Activated CD8-positive, alpha-beta T cell treated with anti-CD3 and anti-CD28 coated beads for 36 hours (primary cell): Measurements from ENCODE around the gene GTF3C1. TPM values are rescaled to one million over a fixed set of nuclear protein-coding genes. Genes with fewer than 3 reads are reported as not detected.
A peak's percentile ranks its signal among the peaks of the same experiment; 100 is the strongest.

ENCODE experiments used
- ATAC-seq: fragments of 200-7000 bp; cut with Tn5 transposase; one replicate; pipeline ENCODE4 v1.10.0; 2021; ENCODE audit warnings: mild to moderate bottlenecking, moderate library complexity
- CTCF ChIA-PET: fragments of 350-600 bp; sonication (Branson Sonifier 250); formaldehyde crosslinking; loops from one replicate; lab custom pipeline; 2021; ENCODE audit warnings: antibody characterized with exemption; lab: Charles Lee
- POLR2A ChIA-PET: fragments of 350-600 bp; sonication (Branson Sonifier 250); formaldehyde crosslinking; loops from one replicate; lab custom pipeline; 2021; ENCODE audit warnings: antibody characterized with exemption; lab: Charles Lee
- DNase-seq: peaks from one replicate; pipeline ENCODE4 v3.0.0-alpha.2; 2020
- H3K27ac Mint-ChIP-seq: one replicate; pipeline ENCODE4 v1.8.0; 2021; ENCODE audit warnings: mild to moderate bottlenecking, mixed read lengths
- H3K27me3 Mint-ChIP-seq: one replicate; pipeline ENCODE4 v1.8.0; 2021; ENCODE audit warnings: mixed read lengths
- H3K36me3 Mint-ChIP-seq: one replicate; pipeline ENCODE4 v1.8.0; 2021; ENCODE audit warnings: low read depth, mixed read lengths
- H3K4me1 Mint-ChIP-seq: one replicate; pipeline ENCODE4 v1.8.0; 2021; ENCODE audit warnings: low read depth, mixed read lengths
- H3K4me3 Mint-ChIP-seq: one replicate; pipeline ENCODE4 v1.8.0; 2021; ENCODE audit warnings: mild to moderate bottlenecking, moderate library complexity, mixed read lengths
- H3K9me3 Mint-ChIP-seq: one replicate; pipeline ENCODE4 v1.8.0; 2021; ENCODE audit warnings: mixed read lengths
- CTCF ChIP-seq: fragments of 200-600 bp; IDR thresholded peaks from one replicate; pipeline ENCODE4 v1.8.0; 2022; ENCODE audit warnings: antibody characterized with exemption, mild to moderate bottlenecking
- intact Hi-C: fragments of 100-400 bp; cut with micrococcal nuclease; formaldehyde crosslinking; loops from one replicate; pipeline ENCODE4 v1.10.0; 2022
- total RNA-seq, 2 experiments: library from RNA; stranded (reverse); gene quantifications; one replicate each; pipeline ENCODE4 v1.2.3, GENCODE V29; 2021

GTF3C1 gene
- total RNA-seq, 2 experiments from 2014 or later = 55.9 to 58.6 TPM

GRCh38 chr16:27473101-27473900 lies 76.4 kb downstream of the GTF3C1 start:
- peaks cover 40% of the 10 kb centered on the region for H3K36me3 Mint-ChIP-seq
- no peak for ATAC-seq
- ChIA-PET POLR2A (no interaction called here), CTCF (no interaction called here)
- H3K9me3 Mint-ChIP-seq = no peaks in the 10 kb centered on the region
- H3K27ac Mint-ChIP-seq = no peak overlapping the region
- no peaks in the 10 kb centered on the region for H3K4me1 Mint-ChIP-seq
- H3K27me3 Mint-ChIP-seq = no peaks in the 10 kb centered on the region
- intact Hi-C loops = no loop called here
- TF ChIP-seq CTCF = no peak
- no peak overlapping the region for H3K4me3 Mint-ChIP-seq
- no peak for DNase-seq

- no peak for ATAC-seq
Measured at GRCh38 chr16:27472091-27473020, 77.4 kb downstream of the GTF3C1 start.

GRCh38 chr16:27471661-27472060 lies 78.1 kb downstream of the GTF3C1 start:
- DNase-seq (no peak), ATAC-seq (no peak)
- Mint-ChIP-seq H3K27me3 (no peaks in the 10 kb centered on the region), H3K4me1 (peaks cover 2% of the 10 kb centered on the region), H3K9me3 (no peaks in the 10 kb centered on the region), H3K27ac (no peak overlapping the region), H3K36me3 (peaks cover 54% of the 10 kb centered on the region), H3K4me3 (no peak overlapping the region)
- TF ChIP-seq CTCF = no peak
- ChIA-PET POLR2A (no interaction called here), CTCF (no interaction called here)
- intact Hi-C loops = no loop called here

More at GRCh38 chr16:27472091-27473020, 77.4 kb downstream of the GTF3C1 start:
- Mint-ChIP-seq H3K9me3 (no peaks in the 10 kb centered on the region), H3K27ac (peak overlapping the region; percentile 5), H3K4me3 (no peak overlapping the region), H3K4me1 (no peaks in the 10 kb centered on the region), H3K36me3 (peaks cover 47% of the 10 kb centered on the region), H3K27me3 (no peaks in the 10 kb centered on the region)
- POLR2A ChIA-PET = no interaction called here
- intact Hi-C loops = no loop called here
- CTCF ChIA-PET = no interaction called here
- DNase-seq = no peak
- no peak for TF ChIP-seq CTCF

- H3K27ac Mint-ChIP-seq = no peak overlapping the region
- CTCF ChIA-PET = no interaction called here
- intact Hi-C loops = no loop called here
Measured at GRCh38 chr16:27470567-27471431, 78.9 kb downstream of the GTF3C1 start.

More at GRCh38 chr16:27470567-27471431, 78.9 kb downstream of the GTF3C1 start:
- Mint-ChIP-seq H3K4me1 (peaks cover 6% of the 10 kb centered on the region), H3K9me3 (no peaks in the 10 kb centered on the region), H3K36me3 (peaks cover 61% of the 10 kb centered on the region), H3K27me3 (no peaks in the 10 kb centered on the region), H3K4me3 (no peak overlapping the region)
- ATAC-seq = no peak
- POLR2A ChIA-PET = no interaction called here
- DNase-seq = no peak
- no peak for TF ChIP-seq CTCF
